Skin epidermis (tissue), 12 donors: ENCODE results near the gene REM1.
"Not testable (repeated sequence)": the region's sequence is repeated elsewhere in the genome, so short reads cannot be mapped to it uniquely, and the experiment has no call there.

Experiments
- H3K27ac ChIP-seq, 21 experiments: fragments of 200-600 bp; sonication (generic) in 11 of 21; one replicate each; pipeline ENCODE4 v1.5.0; 2020; ENCODE audit warnings: mild to moderate bottlenecking in 3 of 21, inconsistent platforms in 2 of 21, moderate library complexity in 2 of 21
- H3K4me3 ChIP-seq, 7 experiments: fragments of 200-600 bp; sonication (generic) in 2 of 7; one replicate each; pipeline ENCODE4 v1.5.0; 2020; ENCODE audit warnings: inconsistent platforms in 2 of 7, mild to moderate bottlenecking in 2 of 7, moderate library complexity in 1 of 7

The REM1 gene

DNA sequence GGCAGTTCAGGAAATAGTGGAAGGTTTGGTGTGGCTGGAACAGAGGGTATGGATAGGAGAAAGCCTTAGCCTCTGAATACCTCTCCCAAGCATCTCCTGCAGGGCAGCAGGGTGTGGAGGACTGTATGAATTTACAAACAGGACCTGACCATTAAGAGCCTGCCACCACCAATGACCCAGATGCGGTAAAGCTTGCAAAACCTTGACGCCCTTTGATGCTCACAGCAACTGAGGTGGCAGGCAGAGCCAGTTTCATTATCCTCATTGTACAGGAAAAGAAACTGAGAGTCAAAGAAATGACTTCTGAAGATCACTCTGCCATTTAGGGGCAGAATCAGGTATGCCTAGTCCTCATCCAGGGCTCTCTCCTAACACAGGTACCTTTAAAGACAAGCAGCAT, 41.6 kb downstream of the REM1 start:
- H3K4me3 ChIP-seq: peak overlapping the region in 1 of 7 experiments; percentile 1
- H3K27ac ChIP-seq: peak overlapping the region in 15 of 21 experiments; percentile 8 to 96 (median 52)

GRCh38 chr20:31517373-31517772, 42.3 kb downstream of the REM1 start:
- H3K4me3 ChIP-seq: peak overlapping the region in 1 of 7 experiments; percentile 1

GRCh38 chr20:31521267-31521666, 46.2 kb downstream of the REM1 start:
- not testable (repeated sequence) for H3K4me3 ChIP-seq
- peak overlapping the region in 3 of 21 experiments; percentile 9 to 21 (median 16) for H3K27ac ChIP-seq

More at GRCh38 chr20:31517373-31517772, 42.3 kb downstream of the REM1 start:
- peak overlapping the region in 13 of 21 experiments; percentile 4 to 96 (median 52) for H3K27ac ChIP-seq

- Histone ChIP-seq H3K27ac (peak overlapping the region in 8 of 21 experiments; percentile 27 to 70 (median 50)), H3K4me3 (no peak overlapping the region)
These were observed 47.6 kb downstream of the REM1 start for GRCh38 chr20:31522731-31523130.

DNA sequence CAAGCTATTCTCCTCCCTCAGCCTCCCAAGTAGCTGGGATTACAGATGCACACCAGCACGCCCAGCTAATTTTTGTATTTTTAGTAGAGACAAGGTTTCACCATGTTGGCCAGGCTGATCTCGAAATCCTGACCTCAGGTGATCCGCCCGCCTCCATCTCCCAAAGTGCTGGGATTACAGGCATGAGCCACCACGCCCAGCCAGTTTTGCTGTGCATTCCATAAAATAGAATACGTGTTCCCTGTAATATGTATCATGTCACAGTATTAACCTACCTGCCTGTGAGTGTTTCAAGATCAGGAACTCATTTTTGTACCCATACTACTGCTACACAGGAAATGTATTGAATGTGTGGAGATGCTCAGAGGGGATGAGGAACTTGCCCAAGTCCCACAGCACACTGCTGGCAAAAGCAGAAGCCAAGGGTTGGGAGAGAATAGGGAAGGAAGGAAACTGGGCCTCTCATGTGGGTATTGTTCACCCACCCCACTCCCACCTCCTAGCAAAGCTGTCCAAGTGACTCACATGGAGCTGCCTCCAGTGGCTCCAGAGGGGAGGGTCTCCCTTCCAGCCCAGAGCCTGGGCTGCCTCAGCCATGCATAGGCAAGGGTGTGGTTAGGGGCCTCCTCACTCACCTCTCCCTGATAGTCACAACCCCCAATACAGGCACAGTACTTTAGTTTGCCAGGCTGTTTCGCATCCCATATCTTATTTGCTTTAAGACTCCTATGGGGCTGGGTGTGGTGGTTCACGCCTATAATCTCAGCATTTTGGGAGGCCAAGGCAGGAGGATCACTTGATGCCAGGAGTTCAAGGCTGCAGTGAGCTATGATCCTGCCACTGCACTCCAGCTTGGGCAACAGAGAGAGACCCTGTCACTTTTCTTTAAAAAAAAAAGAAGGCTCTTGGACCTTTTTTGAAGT, 48.5 kb downstream of the REM1 start:
- Histone ChIP-seq H3K4me3 (no peak overlapping the region), H3K27ac (peak overlapping the region in 12 of 21 experiments; percentile 1 to 70 (median 43))

DNA sequence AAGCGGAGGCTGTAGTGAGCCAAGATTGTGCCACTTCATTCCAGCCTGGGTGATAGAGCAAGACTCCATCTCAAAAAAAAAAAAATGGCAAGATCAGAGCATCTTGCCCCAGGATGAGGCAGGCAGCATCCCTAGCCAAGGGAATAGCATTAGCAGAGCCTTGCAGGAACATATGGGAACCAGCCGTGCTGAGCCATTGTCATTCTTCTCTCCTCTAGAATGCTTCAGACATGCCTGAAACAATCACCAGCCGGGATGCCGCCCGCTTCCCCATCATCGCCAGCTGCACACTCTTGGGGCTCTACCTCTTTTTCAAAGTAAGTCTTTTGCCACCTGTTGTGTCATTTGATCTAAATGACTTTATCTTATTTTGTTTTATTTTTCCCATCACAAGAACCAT, 52.2 kb downstream of the REM1 start:
- no peak overlapping the region for H3K4me3 ChIP-seq
- no peak overlapping the region for H3K27ac ChIP-seq
